ENCODE data around the gene CPN2.

DNA sequence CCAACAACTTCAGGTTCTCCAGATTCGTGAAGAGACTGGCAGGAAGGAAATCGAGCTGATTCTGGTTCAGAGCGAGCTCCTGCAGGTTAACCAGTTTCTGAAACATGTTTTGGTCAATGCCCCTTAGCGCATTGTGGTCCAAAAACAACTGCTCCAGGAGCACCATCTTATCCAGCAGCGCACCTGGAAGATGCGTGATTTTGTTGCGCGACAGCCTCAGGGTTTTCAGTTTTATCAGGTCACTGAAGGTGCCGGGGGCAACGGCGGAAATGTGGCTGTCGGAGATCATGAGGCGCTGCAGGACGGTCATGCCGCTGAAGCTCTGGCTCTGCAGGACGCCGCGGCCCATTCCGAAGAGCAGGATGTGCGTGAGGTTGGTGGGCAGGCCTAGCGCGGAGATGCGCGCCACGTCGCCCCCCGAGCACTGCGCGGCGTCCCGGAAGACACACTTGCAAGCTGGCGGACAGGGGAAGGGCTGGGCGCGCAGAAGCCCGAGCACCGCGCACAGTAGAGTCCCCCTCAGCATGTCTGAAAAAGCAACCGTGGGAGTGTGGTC lies 46.7 kb upstream of the CPN2 start:
- TF ChIP-seq, protein P1, sequence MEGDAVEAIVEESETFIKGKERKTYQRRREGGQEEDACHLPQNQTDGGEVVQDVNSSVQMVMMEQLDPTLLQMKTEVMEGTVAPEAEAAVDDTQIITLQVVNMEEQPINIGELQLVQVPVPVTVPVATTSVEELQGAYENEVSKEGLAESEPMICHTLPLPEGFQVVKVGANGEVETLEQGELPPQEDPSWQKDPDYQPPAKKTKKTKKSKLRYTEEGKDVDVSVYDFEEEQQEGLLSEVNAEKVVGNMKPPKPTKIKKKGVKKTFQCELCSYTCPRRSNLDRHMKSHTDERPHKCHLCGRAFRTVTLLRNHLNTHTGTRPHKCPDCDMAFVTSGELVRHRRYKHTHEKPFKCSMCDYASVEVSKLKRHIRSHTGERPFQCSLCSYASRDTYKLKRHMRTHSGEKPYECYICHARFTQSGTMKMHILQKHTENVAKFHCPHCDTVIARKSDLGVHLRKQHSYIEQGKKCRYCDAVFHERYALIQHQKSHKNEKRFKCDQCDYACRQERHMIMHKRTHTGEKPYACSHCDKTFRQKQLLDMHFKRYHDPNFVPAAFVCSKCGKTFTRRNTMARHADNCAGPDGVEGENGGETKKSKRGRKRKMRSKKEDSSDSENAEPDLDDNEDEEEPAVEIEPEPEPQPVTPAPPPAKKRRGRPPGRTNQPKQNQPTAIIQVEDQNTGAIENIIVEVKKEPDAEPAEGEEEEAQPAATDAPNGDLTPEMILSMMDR (IDR thresholded peaks at IDR 0.05): no peak
- TF ChIP-seq TEAD1 (CRISPR knock-in tag; IDR thresholded peaks at IDR 0.05): no peak
- no peak for TF ChIP-seq CBFB (CRISPR knock-in tag; IDR thresholded peaks at IDR 0.05; ENCODE audit: low read depth)
- no peak for TF ChIP-seq AR (CRISPR knock-in tag; IDR thresholded peaks at IDR 0.05)
- TF ChIP-seq ZNF512 (CRISPR knock-in tag; IDR thresholded peaks at IDR 0.05; ENCODE audit: borderline replicate concordance): no peak
- no peak for TF ChIP-seq CREM (CRISPR knock-in tag; IDR thresholded peaks at IDR 0.05)

Measured in WTC11 (cell line).